H7 (cell line): Measurements from ENCODE around the gene PAEP. TPM values are rescaled to one million over a fixed set of nuclear protein-coding genes. Genes with fewer than 3 reads are reported as not detected.

Experiments used
- DNase-seq: peaks from one replicate; pipeline ENCODE4 v3.0.0; 2012
- H3K27me3 ChIP-seq: 2 replicates; pipeline ENCODE4 v1.6.0; 2011; ENCODE audit warnings: mild to moderate bottlenecking, low read length; ENCODE audit not compliant: control insufficient read depth, insufficient read depth
- H3K36me3 ChIP-seq: replicated peaks from 2 replicates; pipeline ENCODE4 v1.5.1; 2011; ENCODE audit warnings: low read length; ENCODE audit not compliant: control insufficient read depth, insufficient read depth
- H3K4me3 ChIP-seq: 2 replicates; pipeline ENCODE4 v1.5.1; 2011; ENCODE audit warnings: low read depth, mild to moderate bottlenecking, control low read depth, low read length, moderate library complexity; ENCODE audit not compliant: insufficient read depth
- total RNA-seq: library from RNA; depleted of rRNA; stranded (reverse); fragments of >200 nt; shearing (Covaris generic); gene quantifications from 2 replicates; pipeline ENCODE4 v1.2.3, GENCODE V29; 2014

Gene PAEP
- total RNA-seq, 1 experiment from 2014 or later: not detected

DNA sequence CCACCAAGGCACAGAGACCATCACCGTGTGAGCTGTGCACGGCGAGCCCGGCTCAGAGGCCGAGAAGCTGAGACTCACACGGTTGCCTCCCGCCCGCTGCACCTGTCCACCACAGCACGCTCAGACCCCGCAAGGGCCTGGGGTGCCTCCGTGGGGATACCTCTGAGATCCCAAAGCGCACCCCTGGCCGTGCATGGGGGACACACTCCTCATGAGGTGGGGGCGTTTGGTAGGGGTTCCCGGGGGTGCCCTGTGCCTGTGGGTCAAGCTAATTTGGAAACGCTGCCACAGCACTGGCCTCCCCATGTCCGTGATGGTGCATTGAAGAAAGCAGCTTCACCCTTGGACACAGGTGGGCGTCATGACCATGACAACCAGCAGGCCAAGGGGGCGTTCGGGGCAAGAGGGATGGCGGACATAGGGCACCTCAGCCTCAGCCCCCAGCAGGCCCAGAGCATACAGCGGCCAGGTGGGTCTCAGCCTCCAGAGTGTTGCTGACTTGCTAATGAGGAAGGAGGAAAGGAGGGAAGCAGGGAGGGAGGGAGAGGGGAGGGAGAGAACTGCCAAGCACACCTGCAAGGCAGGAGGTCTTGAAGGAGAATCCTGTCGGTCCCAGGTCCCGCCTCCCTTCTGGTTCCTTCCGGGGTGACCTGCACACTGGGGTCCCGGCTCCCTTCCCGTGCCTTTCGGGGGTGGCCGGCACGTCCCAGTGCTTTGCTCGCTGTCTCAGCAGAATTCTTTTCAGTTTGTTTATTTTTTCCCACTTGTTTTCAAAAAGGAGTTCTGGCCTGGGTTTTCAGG lies 43.1 kb downstream of the PAEP start:
- Histone ChIP-seq H3K27me3 (no peaks in the 10 kb centered on the region), H3K36me3 (no peaks in the 10 kb centered on the region), H3K4me3 (no peak overlapping the region)
- DNase-seq: peak; percentile 68

GRCh38 chr9:135605238-135605781 lies 43.8 kb downstream of the PAEP start:
- Histone ChIP-seq H3K27me3 (no peaks in the 10 kb centered on the region), H3K36me3 (no peaks in the 10 kb centered on the region), H3K4me3 (no peak overlapping the region)
- DNase-seq: no peak

- H3K4me3 ChIP-seq: no peak overlapping the region
- H3K36me3 ChIP-seq: no peaks in the 10 kb centered on the region
- no peaks in the 10 kb centered on the region for H3K27me3 ChIP-seq
- no peak for DNase-seq
Observed at GRCh38 chr9:135606885-135607259, 45.3 kb downstream of the PAEP start.

- no peaks in the 10 kb centered on the region for H3K36me3 ChIP-seq
- peak; percentile 34 for DNase-seq
- H3K4me3 ChIP-seq: no peak overlapping the region
- no peaks in the 10 kb centered on the region for H3K27me3 ChIP-seq
Observed at GRCh38 chr9:135607401-135608293, 46.1 kb downstream of the PAEP start.

DNA sequence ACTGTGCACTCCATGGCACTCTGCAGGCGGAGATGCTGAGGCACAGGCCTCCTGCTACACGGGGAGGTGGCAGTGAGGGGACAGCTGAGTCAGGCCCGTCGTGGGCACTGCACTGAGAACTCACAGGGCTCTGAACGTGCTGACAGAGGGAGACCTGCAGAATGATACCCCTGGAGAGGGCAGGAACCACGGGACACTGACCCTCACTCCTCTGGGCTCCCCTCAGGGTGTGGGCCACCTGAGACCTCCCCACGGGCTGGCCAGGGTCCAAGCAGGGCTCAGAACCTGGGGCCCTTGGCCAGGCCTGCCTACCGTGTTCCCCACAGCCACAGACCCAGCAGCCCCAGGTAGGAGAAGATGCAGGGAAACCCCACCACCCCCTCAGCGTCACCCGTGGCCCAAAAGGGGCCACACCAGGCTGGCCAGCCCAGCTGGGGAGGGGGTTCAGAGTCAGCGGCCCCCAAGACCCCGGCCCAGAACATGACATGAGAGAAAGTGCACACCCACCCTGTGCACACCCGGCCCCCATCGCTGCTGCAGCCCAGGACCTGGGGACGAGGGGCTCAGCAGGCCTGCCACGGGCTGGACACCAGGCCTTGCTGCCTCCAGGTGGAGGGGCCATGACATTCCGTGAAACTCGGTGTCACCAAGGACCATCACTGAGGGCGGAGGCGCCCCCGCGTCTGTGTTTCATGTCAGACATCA lies 46.9 kb downstream of the PAEP start:
- Histone ChIP-seq H3K36me3 (no peaks in the 10 kb centered on the region), H3K27me3 (no peaks in the 10 kb centered on the region), H3K4me3 (no peak overlapping the region)
- peak; percentile 45 for DNase-seq

- Histone ChIP-seq H3K27me3 (no peaks in the 10 kb centered on the region), H3K4me3 (no peak overlapping the region), H3K36me3 (no peaks in the 10 kb centered on the region)
- no peak for DNase-seq
Observed at GRCh38 chr9:135608999-135609317, 47.4 kb downstream of the PAEP start.

DNA sequence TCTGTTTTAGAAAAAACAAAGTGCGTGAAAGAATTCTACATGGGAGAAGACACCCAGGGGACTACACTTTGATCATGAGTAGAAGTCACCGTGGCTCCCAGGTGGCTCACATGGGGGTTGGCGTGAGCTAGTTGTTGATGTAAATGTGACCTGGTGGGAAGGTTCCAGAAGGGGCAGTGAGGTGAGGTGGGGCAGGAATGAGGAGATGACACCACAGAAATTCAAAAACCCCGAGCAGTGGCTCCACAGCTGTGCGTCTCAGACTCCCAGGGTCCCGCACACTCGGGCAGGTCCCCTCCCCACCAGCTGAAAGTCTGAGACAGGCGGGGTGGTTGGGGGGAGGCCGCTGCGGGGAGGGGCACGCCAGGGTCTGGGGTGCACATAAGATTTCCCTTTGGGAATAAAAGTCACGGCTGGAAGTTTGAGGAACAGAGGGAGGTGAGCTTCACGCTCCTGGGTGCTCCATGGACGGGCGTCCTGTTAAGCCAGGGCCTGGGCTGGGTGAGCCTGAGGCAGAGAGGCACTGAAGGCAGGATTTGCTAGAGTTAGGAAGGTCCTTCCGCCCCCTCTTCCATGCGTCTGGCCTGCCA lies 47.9 kb downstream of the PAEP start:
- no peaks in the 10 kb centered on the region for H3K27me3 ChIP-seq
- DNase-seq: peak; percentile 41
- no peaks in the 10 kb centered on the region for H3K36me3 ChIP-seq
- H3K4me3 ChIP-seq: no peak overlapping the region

DNA sequence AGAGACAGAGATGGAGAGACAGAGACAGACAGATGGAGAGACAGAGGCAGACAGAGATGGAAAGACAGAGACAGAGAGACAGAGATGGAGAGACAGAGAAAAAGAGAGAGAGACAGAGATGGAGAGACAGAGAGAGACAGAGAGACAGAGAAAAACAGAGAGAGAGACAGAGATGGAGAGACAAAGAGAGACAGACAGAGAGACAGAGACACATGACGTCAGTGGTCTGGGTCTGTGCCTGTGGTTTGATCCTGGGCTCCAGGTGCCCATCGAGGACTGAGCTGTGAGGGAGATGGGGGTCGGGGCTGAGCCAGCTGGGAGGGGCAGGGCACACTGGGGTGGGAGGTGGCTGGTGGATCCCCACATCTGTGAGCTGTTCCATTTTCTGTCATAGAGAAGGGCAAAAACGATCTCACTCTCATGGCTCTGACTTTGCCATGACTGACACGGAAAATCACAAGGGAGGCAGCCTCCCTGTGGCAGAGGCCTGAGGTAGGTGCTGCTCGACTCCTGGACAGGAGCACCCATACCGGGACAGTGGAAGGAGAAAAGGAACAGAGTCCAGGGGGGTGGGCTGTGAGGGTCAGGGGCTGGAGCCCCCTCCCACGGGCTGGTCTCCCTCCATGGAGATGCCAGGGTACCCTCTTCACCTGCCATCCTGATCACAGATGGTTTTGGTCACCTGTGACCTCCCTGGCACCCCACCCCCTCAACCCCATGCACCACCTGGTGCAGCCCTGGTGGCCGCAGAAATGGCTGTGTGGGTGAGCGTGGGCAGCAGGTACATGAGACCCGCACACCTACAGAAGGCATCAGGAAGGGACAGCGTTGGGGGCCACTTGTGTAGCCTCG lies 49.0 kb downstream of the PAEP start:
- DNase-seq: no peak
- no peak overlapping the region for H3K4me3 ChIP-seq
- H3K36me3 ChIP-seq: no peaks in the 10 kb centered on the region
- H3K27me3 ChIP-seq: no peaks in the 10 kb centered on the region

GRCh38 chr9:135611142-135611874 lies 49.8 kb downstream of the PAEP start:
- no peak overlapping the region for H3K4me3 ChIP-seq
- H3K36me3 ChIP-seq: no peaks in the 10 kb centered on the region

GRCh38 chr9:135611875-135612209 lies 50.3 kb downstream of the PAEP start:
- DNase-seq: no peak
- H3K27me3 ChIP-seq: no peaks in the 10 kb centered on the region
- H3K36me3 ChIP-seq: no peaks in the 10 kb centered on the region
- no peak overlapping the region for H3K4me3 ChIP-seq

More at GRCh38 chr9:135611142-135611874, 49.8 kb downstream of the PAEP start:
- DNase-seq: no peak
- H3K27me3 ChIP-seq: no peaks in the 10 kb centered on the region

GRCh38 chr9:135612437-135612836 lies 50.9 kb downstream of the PAEP start:
- Histone ChIP-seq H3K27me3 (no peaks in the 10 kb centered on the region), H3K36me3 (no peaks in the 10 kb centered on the region), H3K4me3 (no peak overlapping the region)
- DNase-seq: no peak

DNA sequence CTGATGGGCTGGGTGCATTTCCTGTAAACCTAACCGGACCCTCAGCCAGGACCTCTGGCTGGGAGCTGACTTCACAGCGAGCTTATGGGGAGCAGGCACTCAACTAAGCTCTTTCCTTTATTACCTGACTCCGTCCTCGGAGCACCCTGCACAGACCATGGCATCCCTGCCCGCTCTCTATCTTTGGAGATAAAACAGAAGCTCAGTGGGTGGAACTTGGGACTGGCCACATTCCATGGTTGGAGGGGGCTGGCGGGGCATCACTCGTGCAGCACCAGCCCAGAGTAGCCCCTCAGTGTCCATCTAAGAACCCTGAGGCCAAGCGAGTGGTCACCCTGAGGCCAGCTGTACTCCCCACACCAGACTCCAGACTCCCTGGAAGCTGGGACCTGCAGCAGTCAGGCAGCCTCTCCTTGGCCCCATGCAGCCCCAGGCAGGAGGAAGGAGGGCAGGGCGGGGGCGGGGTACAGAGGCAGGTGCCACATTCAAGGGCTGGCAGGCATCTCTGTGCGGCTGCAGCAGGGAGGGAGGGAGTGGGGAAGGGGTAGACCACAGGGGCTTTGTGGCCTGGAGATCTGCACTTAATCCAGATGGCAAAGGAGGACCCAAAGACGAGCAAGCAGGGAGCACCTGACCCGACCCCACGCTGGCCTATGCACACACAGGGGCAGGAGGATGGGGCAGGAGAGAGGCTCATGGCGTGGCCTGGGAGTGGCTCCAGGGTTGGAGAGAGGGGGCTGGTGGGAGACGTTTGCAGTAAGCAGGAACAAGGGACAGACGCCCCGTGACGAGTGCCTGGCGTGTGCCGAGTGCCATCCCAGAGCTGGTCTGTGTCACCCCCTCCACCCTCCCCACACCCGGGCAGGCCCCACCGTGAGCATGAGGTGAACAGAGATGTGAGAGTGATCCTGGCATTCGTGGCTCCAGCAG lies 51.7 kb downstream of the PAEP start:
- Histone ChIP-seq H3K36me3 (no peaks in the 10 kb centered on the region), H3K4me3 (no peak overlapping the region), H3K27me3 (no peaks in the 10 kb centered on the region)
- peak; percentile 65 for DNase-seq
